DOHH2 (cell line): ENCODE measurements around the gene AQP5.

Experiments
- CTCF ChIP-seq: fragments of 200-600 bp; sonication (generic); IDR thresholded peaks from one replicate; pipeline ENCODE4 v1.5.1; 2014; ENCODE audit warnings: antibody characterized with exemption, mild to moderate bottlenecking, low read depth, low read length; ENCODE audit not compliant: poor library complexity, severe bottlenecking
- EZH2phosphoT487 ChIP-seq: fragments of 200-600 bp; sonication (generic); IDR thresholded peaks from 2 replicates; pipeline ENCODE4 v1.6.1; 2017; ENCODE audit warnings: borderline replicate concordance, mild to moderate bottlenecking, antibody characterized with exemption, low read length, moderate library complexity, mixed read lengths

GRCh38 chr12:49944718-49945117, 17.0 kb upstream of the AQP5 start:
- TF ChIP-seq CTCF = no peak
- TF ChIP-seq EZH2phosphoT487 = no peak
